Calu3 (cell line): ENCODE results near the gene MBTD1. TPM values are rescaled to one million over a fixed set of nuclear protein-coding genes. Genes with fewer than 3 reads are reported as not detected.

Experiments
- BruUV-seq: library from RNA; stranded (reverse); fragments of 400-500 nt; replicated peaks from 2 replicates; lab custom pipeline; 2021; lab: Mats Ljungman, UMichigan
- CTCF ChIA-PET: fragments of 300-600 bp; sonication (Branson Sonifier 250); formaldehyde crosslinking; loops from one replicate; lab custom pipeline; 2022; ENCODE audit warnings: antibody characterized with exemption; lab: Charles Lee
- DNase-seq: peaks from one replicate; pipeline ENCODE4 v3.0.0; 2022
- H3K27ac Mint-ChIP-seq: one replicate; pipeline ENCODE4 v1.8.0; 2022; ENCODE audit warnings: mixed read lengths; ENCODE audit not compliant: unreplicated experiment
- H3K27me3 Mint-ChIP-seq: one replicate; pipeline ENCODE4 v1.8.0; 2022; ENCODE audit warnings: mixed read lengths; ENCODE audit not compliant: unreplicated experiment
- H3K36me3 Mint-ChIP-seq: one replicate; pipeline ENCODE4 v1.8.0; 2022; ENCODE audit warnings: mild to moderate bottlenecking, moderate library complexity, mixed read lengths; ENCODE audit not compliant: insufficient read depth, unreplicated experiment
- H3K4me1 Mint-ChIP-seq: one replicate; pipeline ENCODE4 v1.8.0; 2022; ENCODE audit warnings: mild to moderate bottlenecking, low read depth, mixed read lengths; ENCODE audit not compliant: unreplicated experiment
- H3K4me3 Mint-ChIP-seq: one replicate; pipeline ENCODE4 v1.8.0; 2022; ENCODE audit warnings: mild to moderate bottlenecking, low read depth, moderate library complexity, mixed read lengths; ENCODE audit not compliant: unreplicated experiment
- H3K9me3 Mint-ChIP-seq: one replicate; pipeline ENCODE4 v1.8.0; 2022; ENCODE audit warnings: low read depth, mixed read lengths; ENCODE audit not compliant: unreplicated experiment
- CTCF ChIP-seq: fragments of 200-600 bp; IDR thresholded peaks from one replicate; pipeline ENCODE4 v1.8.0; 2022; ENCODE audit warnings: antibody characterized with exemption; ENCODE audit not compliant: unreplicated experiment
- intact Hi-C: fragments of 100-400 bp; cut with micrococcal nuclease; formaldehyde crosslinking; loops from one replicate; pipeline ENCODE4 v1.10.0; 2022; ENCODE audit not compliant: unreplicated experiment
- total RNA-seq: library from RNA; stranded (reverse); gene quantifications from 2 replicates; pipeline ENCODE4 v1.2.3, GENCODE V29; 2022

MBTD1 gene
- total RNA-seq, 1 experiment from 2014 or later = 38.4 TPM

- no TSS peak for BruUV-seq
- intact Hi-C loops = no loop called here
- Mint-ChIP-seq H3K4me3 (peak overlapping the region; percentile 93), H3K9me3 (no peaks in the 10 kb centered on the region), H3K27ac (peak overlapping the region; percentile 96), H3K4me1 (peaks cover 43% of the 10 kb centered on the region), H3K36me3 (peaks cover 95% of the 10 kb centered on the region), H3K27me3 (no peaks in the 10 kb centered on the region)
- no peak for TF ChIP-seq CTCF
- peak; percentile 63 for DNase-seq
- CTCF ChIA-PET = interaction anchor here (0.5 to 1.6 kb wide), 5 partner anchors 12 to 396 kb away, joined by 3 to 9 read pairs (median 4); partner anchors contain the start of gene NME1
Measured at GRCh38 chr17:51164911-51165679, 94.8 kb downstream of the MBTD1 start.

DNA sequence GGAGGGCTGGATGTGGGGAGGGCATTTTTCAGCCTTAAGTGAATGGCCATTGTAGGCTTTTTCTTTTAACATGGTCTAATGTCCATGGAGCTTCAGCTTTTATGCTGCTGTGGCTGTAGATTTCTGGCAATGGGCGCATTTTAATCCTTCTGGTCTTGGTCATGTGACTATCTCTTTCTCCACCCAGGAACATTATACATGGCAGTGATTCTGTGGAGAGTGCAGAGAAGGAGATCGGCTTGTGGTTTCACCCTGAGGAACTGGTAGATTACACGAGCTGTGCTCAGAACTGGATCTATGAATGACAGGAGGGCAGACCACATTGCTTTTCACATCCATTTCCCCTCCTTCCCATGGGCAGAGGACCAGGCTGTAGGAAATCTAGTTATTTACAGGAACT lies 98.3 kb downstream of the MBTD1 start:
- DNase-seq = no peak
- H3K4me3 Mint-ChIP-seq = no peak overlapping the region
- no peaks in the 10 kb centered on the region for H3K27me3 Mint-ChIP-seq
- no peaks in the 10 kb centered on the region for H3K9me3 Mint-ChIP-seq
- H3K4me1 Mint-ChIP-seq = peaks cover 18% of the 10 kb centered on the region
- intact Hi-C loops = no loop called here
- CTCF ChIA-PET = interaction anchor here (0.6 kb wide), 1 partner anchor 301 kb away, joined by 3 read pairs; no protein-coding TSS in a partner anchor
- H3K36me3 Mint-ChIP-seq = peaks cover 92% of the 10 kb centered on the region
- no peak for TF ChIP-seq CTCF
- TSS peak; percentile 13 for BruUV-seq
- H3K27ac Mint-ChIP-seq = no peak overlapping the region

DNA sequence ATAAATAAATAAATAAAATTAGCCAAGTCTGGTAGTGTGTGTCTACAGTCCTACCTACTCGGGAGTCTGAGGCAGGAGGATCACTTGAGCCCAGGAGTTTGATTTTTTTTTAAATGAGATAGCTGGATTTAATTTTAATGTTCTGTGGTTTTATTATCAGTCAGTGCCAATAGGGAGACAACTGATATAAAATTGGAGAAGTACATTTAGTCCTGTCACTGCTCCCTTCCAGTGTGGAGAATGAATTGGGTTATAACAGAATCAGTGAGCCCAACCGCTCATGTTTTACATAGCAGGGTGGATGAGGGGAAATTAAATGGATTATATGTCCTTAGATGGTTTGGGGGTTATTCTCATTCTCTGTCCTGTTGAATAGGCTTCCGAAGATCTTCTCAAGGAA lies 100.2 kb downstream of the MBTD1 start:
- H3K27me3 Mint-ChIP-seq = no peaks in the 10 kb centered on the region
- no peak overlapping the region for H3K27ac Mint-ChIP-seq
- H3K4me3 Mint-ChIP-seq = no peak overlapping the region
- BruUV-seq = no TSS peak
- intact Hi-C loops = loop anchor here (10.0 kb wide), 2 partner anchors 105 to 295 kb away; partner anchors contain the start of gene TOB1
- TF ChIP-seq CTCF = no peak
- no peaks in the 10 kb centered on the region for H3K9me3 Mint-ChIP-seq
- CTCF ChIA-PET = no interaction called here
- H3K36me3 Mint-ChIP-seq = peaks cover 75% of the 10 kb centered on the region
- DNase-seq = no peak
- peaks cover 3% of the 10 kb centered on the region for H3K4me1 Mint-ChIP-seq

DNA sequence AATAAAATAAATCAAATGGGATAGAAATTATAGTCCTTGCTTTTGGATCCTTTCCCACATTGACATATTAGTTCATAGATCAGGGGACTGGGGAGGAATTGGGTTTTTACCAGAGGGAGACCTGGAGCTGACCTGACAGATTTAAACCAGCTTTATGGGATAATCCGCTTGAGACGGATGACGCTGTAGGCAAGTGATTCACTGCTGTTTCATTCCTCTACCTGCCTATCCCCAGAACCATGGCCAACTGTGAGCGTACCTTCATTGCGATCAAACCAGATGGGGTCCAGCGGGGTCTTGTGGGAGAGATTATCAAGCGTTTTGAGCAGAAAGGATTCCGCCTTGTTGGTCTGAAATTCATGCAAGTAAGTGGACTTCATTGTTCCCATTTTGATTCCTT lies 104.4 kb downstream of the MBTD1 start:
- H3K36me3 Mint-ChIP-seq = peaks cover 38% of the 10 kb centered on the region
- H3K4me3 Mint-ChIP-seq = no peak overlapping the region
- no peak overlapping the region for H3K27ac Mint-ChIP-seq
- no peak for TF ChIP-seq CTCF
- DNase-seq = no peak
- CTCF ChIA-PET = no interaction called here
- H3K4me1 Mint-ChIP-seq = no peaks in the 10 kb centered on the region
- intact Hi-C loops = loop anchor here (10.0 kb wide), 2 partner anchors 101 to 291 kb away; partner anchors contain the start of gene TOB1
- BruUV-seq = no TSS peak
- no peaks in the 10 kb centered on the region for H3K27me3 Mint-ChIP-seq
- no peaks in the 10 kb centered on the region for H3K9me3 Mint-ChIP-seq
